HL-60/S4 (cell line): ENCODE data around the gene RPL28.
"Not testable (repeated sequence)": the region's sequence is repeated elsewhere in the genome, so short reads cannot be mapped to it uniquely, and the experiment has no call there.

ENCODE experiments used
- in situ Hi-C: fragments of 300-500 bp; cut with MboI; formaldehyde crosslinking; loops from 2 replicates; pipeline ENCODE4 v1.14.3; 2022; ENCODE audit warnings: low sequenced_read_pairs

Gene RPL28

DNA sequence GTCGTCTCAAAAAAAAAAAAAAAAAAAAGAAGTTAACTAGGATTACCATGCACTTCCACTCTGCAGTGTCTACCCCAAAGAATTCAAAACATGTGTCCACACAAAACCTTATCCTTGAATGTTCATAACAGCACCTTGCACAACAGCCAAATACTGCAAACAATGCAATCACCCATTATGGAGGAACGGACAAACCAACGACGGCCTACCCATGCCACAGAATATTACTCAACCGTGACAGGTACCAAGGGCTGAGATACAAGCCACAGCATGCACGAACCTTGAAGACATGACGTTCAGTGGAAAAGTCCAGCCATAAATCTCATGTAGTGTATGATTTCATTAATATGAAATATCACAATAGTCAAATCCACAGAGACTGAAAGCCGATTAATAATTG lies 60.3 kb downstream of the RPL28 start:
- in situ Hi-C loops = no loop called here

DNA sequence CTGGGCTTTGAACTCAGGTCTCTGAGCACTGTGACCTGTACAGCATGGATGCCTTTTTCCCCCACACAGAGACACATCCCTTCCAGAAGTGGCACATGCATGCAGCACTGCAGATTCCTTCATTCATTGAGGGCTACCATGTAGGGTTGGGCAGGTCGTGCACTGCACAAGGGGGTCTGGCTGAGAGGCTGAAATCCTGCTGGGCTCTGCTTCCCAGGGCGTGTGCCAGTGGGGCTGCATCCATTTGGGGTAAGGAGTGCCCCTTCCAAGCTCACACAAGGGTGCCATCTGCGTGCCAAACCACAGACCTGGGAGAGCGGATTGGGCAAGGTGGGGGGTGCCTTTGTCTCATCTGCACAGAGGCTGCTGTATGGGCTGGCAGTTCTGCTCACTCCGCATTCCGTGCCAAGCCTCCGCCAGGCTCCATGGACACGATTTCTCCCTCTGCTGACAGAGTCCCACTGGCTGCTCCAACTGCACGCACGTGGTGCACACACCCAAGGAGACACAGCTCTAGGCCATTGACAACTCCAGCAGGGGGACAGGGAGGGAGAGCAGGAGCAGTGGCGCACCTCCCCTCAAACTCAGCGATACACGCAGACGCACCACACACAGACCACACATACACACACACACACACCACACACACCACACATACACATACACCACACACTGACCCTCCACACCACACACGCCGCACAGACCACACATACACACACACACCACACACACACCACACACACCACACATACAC lies 61.9 kb downstream of the RPL28 start:
- in situ Hi-C loops = no loop called here

DNA sequence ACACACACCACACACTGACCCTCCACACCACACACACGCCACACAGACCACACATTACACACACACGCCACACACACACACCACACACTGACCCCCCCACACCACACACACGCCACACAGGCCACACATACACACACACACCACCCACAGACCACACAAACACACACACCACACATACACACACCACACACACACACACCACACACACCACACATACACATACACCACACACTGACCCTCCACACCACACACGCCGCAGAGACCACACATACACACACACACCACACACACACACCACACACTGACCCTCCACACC lies 62.4 kb downstream of the RPL28 start:
- in situ Hi-C loops = not testable (repeated sequence)

DNA sequence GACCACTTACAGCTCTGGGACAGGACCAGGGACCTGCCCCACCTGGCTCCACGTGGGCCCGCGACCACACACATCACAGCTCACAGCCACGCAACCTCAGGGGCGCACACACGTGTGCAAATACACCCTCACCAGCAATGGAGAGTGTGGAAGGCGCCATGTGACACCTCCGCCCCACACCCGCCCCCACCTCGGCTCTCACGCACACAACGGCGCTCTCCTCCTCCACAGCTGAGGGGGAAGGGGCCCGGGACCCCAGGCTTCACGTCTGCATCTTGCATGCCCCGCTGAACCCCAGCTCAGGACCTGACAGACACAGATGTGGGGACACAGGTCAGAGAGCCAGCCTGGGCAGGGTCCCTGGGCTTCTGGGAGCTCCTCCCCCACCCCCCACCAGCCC lies 63.7 kb downstream of the RPL28 start:
- in situ Hi-C loops = no loop called here

DNA sequence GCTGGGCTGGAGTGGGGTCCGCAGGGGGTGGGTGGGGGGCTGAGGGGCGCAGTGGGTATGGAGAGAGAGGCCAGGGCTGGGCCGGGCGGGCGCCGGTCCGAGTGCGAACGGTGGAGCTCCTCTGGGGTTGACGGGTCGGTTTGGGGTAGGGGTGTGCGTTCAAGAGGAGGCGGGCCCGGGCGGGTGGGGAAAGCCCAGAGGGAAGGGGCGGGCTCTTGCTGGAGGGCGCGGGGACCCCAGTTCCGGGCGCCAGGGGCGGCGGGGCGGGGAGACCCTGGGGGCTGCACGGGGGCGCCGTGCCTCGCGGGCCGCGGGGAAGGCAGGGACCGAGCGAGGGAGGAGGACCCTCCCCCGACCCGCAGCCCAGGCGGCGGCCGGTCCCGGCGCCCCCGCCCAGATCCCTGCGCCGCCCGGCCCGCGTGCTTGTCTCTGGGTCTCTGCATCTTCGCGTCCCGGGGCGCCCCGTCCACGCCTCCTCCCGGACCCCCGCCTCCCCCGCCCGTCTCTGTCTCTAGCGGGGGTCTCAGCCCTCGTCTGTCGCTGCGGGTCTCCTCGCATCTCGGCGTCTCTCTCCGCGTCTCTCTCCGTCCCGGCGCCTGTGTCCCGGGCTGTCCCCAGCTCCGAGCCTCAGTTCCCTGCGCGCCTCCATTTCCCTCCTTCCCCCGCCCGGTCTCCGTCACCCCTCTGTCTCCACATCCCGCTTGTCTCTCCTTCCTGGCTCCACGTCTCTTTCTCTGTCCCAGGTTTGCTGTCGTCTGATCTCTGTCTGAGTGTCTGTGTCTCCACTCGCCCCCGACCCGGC lies 65.6 kb downstream of the RPL28 start:
- in situ Hi-C loops = no loop called here

DNA sequence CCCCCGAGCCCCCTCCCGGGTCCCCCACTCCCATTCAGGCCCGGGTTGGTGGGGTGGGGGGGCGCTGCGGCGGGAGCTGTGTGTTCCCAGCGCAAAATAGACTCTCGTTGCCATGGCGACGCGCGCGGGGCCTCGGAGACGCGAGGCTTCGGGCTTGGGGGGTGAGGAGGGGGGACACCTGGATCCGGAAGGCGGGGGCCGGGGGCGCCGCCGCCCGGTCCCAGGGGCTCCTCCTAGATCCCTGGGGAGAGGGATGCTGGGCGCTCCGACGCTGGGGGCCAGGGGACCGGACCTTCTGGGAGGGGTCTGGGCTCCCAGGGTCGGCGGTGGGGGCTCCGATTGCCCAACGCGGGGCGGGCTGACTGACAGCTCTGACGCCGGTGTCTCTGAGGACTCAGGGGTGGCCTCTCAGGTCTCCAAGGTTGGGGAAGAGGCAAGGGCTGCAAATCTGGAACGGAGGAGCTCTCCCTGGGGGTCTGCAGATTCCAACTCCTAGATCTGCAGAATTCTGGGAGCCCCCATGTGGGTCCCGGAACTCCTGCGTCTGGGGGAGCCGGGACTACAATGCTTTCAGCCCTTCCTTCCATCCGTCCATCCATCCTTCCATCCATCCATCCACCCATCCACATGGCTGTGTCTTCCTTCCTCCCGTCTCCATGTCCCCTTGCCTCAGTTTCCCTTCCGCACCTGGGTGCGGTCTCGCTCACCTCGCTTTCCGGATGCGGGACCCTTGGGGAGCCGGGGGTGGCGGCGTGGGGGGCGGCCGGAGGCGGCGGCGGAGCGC lies 66.4 kb downstream of the RPL28 start:
- in situ Hi-C loops = no loop called here
